GM12878 (cell line): ENCODE measurements around the gene WWOX. TPM values are rescaled to one million over a fixed set of nuclear protein-coding genes. Genes with fewer than 3 reads are reported as not detected.

Experiments used
- ATAC-seq: fragments of 200-7000 bp; cut with Tn5 transposase; 3 replicates; pipeline ENCODE4 v1.9.1; 2020; ENCODE audit warnings: mild to moderate bottlenecking, moderate library complexity
- BruUV-seq: library from RNA; stranded (reverse); fragments of 400-500 nt; replicated peaks from 2 replicates; lab custom pipeline; 2021; lab: Mats Ljungman, UMichigan
- CTCF ChIA-PET: fragments of 300-600 bp; sonication (Branson Sonifier 250); formaldehyde crosslinking; extraction: SDS; loops from one replicate; lab custom pipeline; 2021; ENCODE audit warnings: inconsistent platforms; lab: Yijun Ruan, JAX
- POLR2A ChIA-PET: fragments of 350-600 bp; formaldehyde crosslinking; extraction: SDS; loops from one replicate; lab custom pipeline; 2021; ENCODE audit warnings: inconsistent platforms; lab: Charles Lee
- RAD21 ChIA-PET: fragments of 300-600 bp; sonication (Branson Sonifier 250); formaldehyde crosslinking; loops from one replicate; lab custom pipeline; 2023; ENCODE audit warnings: antibody characterized with exemption; ENCODE audit not compliant: unreplicated experiment; lab: Charles Lee
- SMC1A ChIA-PET: fragments of 300-600 bp; sonication (Branson Sonifier 250); formaldehyde crosslinking; loops from one replicate; lab custom pipeline; 2023; ENCODE audit not compliant: unreplicated experiment, uncharacterized antibody; lab: Charles Lee
- DNase-seq: peaks from one replicate; pipeline ENCODE4 v3.0.0-alpha.2; 2011; ENCODE audit warnings: low read depth, low spot score
- FAIRE-seq: peaks from 3 replicates; lab custom pipeline; 2011; peaks lifted over from hg19 to GRCh38; lab: Jason Lieb, UNC
- H2AFZ ChIP-seq: 2 replicates; pipeline ENCODE4 v1.6.0; 2011; ENCODE audit warnings: low read depth, low read length, control low read depth; ENCODE audit not compliant: control insufficient read depth
- H3K27ac ChIP-seq: 2 replicates; pipeline ENCODE4 v1.5.1; 2011; ENCODE audit warnings: control low read depth; ENCODE audit not compliant: control insufficient read depth, insufficient read depth
- H3K27me3 ChIP-seq, 2 experiments: replicated peaks in 1 of 2; 2 replicates each; pipeline versions ENCODE4 v1.6.0 to v1.6.1; 2011; ENCODE audit warnings: low read length in 1 of 2; ENCODE audit not compliant: control insufficient read depth in 2 of 2, insufficient read depth in 2 of 2
- H3K36me3 ChIP-seq, 2 experiments: 2 replicates each; pipeline ENCODE4 v1.5.1; 2011; ENCODE audit warnings: low read length in 1 of 2; ENCODE audit not compliant: control insufficient read depth in 2 of 2, insufficient read depth in 2 of 2
- H3K4me1 ChIP-seq: 2 replicates; pipeline ENCODE4 v1.6.1; 2011; ENCODE audit warnings: mild to moderate bottlenecking, low read length, moderate library complexity, mixed read lengths; ENCODE audit not compliant: control insufficient read depth, insufficient read depth
- H3K4me2 ChIP-seq: 2 replicates; pipeline ENCODE4 v1.6.0; 2011; ENCODE audit warnings: control low read depth; ENCODE audit not compliant: control insufficient read depth, insufficient read depth
- H3K4me3 ChIP-seq: fragments of 200-600 bp; sonication (generic); 2 replicates; pipeline ENCODE4 v1.5.1; 2016
- H3K79me2 ChIP-seq: 2 replicates; pipeline ENCODE4 v1.6.0; 2011; ENCODE audit warnings: low read length; ENCODE audit not compliant: control insufficient read depth, insufficient read depth
- H3K9ac ChIP-seq: 2 replicates; pipeline ENCODE4 v1.8.0; 2011; ENCODE audit warnings: low read length, control low read depth, mixed read lengths; ENCODE audit not compliant: control insufficient read depth, insufficient read depth
- H3K9me3 ChIP-seq: replicated peaks from 3 replicates; pipeline ENCODE4 v1.5.1; 2011; ENCODE audit warnings: mild to moderate bottlenecking, low read length; ENCODE audit not compliant: control insufficient read depth, insufficient read depth
- H4K20me1 ChIP-seq: 2 replicates; pipeline ENCODE4 v1.6.0; 2011; ENCODE audit not compliant: control insufficient read depth, insufficient read depth
- ATF7 ChIP-seq: fragments of 450-650 bp; IDR thresholded peaks from 2 replicates; pipeline ENCODE4 v1.6.1; 2016; ENCODE audit warnings: low read depth, mild to moderate bottlenecking
- BACH1 ChIP-seq: fragments of 450-650 bp; IDR thresholded peaks from 2 replicates; pipeline ENCODE4 v1.6.1; 2017; ENCODE audit warnings: mild to moderate bottlenecking, borderline replicate concordance
- BRCA1 ChIP-seq: IDR thresholded peaks from 2 replicates; pipeline ENCODE4 v1.6.1; 2011; ENCODE audit warnings: low read depth, low read length, improper control_type of control experiment
- CEBPB ChIP-seq, 2 experiments: fragments of 150-350 bp in 1 of 2; IDR thresholded peaks; 2 replicates each; pipeline ENCODE4 v1.6.1; 2012 to 2014; ENCODE audit warnings: low read depth in 2 of 2, low read length in 2 of 2, borderline replicate concordance in 1 of 2, inconsistent platforms in 1 of 2
- CTCF ChIP-seq, 3 experiments: IDR thresholded peaks in 2 of 3; conservative IDR thresholded peaks in 1 of 3; 2 replicates each; pipeline ENCODE4 v1.5.1; 2011; ENCODE audit warnings: low read depth in 3 of 3, low read length in 3 of 3, mild to moderate bottlenecking in 3 of 3, control low read depth in 2 of 3, moderate library complexity in 2 of 3, inconsistent platforms in 1 of 3, mixed read lengths in 1 of 3; ENCODE audit not compliant: control insufficient read depth in 2 of 3, insufficient read depth in 1 of 3; ENCODE audit errors: extremely low read depth in 1 of 3
- EED ChIP-seq: sonication (generic); IDR thresholded peaks from 2 replicates; pipeline ENCODE4 v1.6.1; 2016; ENCODE audit warnings: antibody characterized with exemption, low read depth
- JUND ChIP-seq: IDR thresholded peaks from 2 replicates; pipeline ENCODE4 v1.6.1; 2012; ENCODE audit warnings: low read depth, mild to moderate bottlenecking, low read length, improper control_type of control experiment, moderate library complexity
- MLLT1 ChIP-seq: fragments of 450-650 bp; IDR thresholded peaks from 2 replicates; pipeline ENCODE4 v1.6.1; 2016; ENCODE audit warnings: mild to moderate bottlenecking
- MXI1 ChIP-seq: fragments of 150-350 bp; IDR thresholded peaks from 2 replicates; pipeline ENCODE4 v1.6.1; 2011; ENCODE audit warnings: low read depth, mild to moderate bottlenecking, inconsistent platforms, low read length, improper control_type of control experiment
- MYB ChIP-seq: fragments of 150-350 bp; IDR thresholded peaks from 2 replicates; pipeline ENCODE4 v1.6.1; 2014; ENCODE audit warnings: mild to moderate bottlenecking, low read depth, low read length, borderline replicate concordance
- NKRF ChIP-seq: fragments of 450-650 bp; conservative IDR thresholded peaks from 2 replicates; pipeline ENCODE4 v1.6.1; 2017; ENCODE audit warnings: mild to moderate bottlenecking, moderate library complexity
- NR2F1 ChIP-seq: fragments of 450-650 bp; conservative IDR thresholded peaks from 2 replicates; pipeline ENCODE4 v1.6.1; 2017; ENCODE audit warnings: mild to moderate bottlenecking
- SREBF2 ChIP-seq: IDR thresholded peaks from 2 replicates; pipeline ENCODE4 v1.6.1; 2012; ENCODE audit warnings: mild to moderate bottlenecking, low read length
- STAT1 ChIP-seq: fragments of 450-650 bp; conservative IDR thresholded peaks from 2 replicates; pipeline ENCODE4 v1.6.1; 2014; ENCODE audit warnings: antibody characterized with exemption, mild to moderate bottlenecking
- SUPT20H ChIP-seq: IDR thresholded peaks from 2 replicates; pipeline ENCODE4 v1.6.1; 2011; ENCODE audit warnings: low read depth, mild to moderate bottlenecking, low read length, moderate library complexity, borderline replicate concordance; ENCODE audit not compliant: control insufficient read depth
- TARDBP ChIP-seq: IDR thresholded peaks from 2 replicates; pipeline ENCODE4 v1.6.1; 2016; ENCODE audit warnings: borderline replicate concordance
- TCF7 ChIP-seq: IDR thresholded peaks from 2 replicates; pipeline ENCODE4 v1.6.1; 2014; ENCODE audit warnings: antibody characterized with exemption, borderline replicate concordance
- YBX1 ChIP-seq: fragments of 450-650 bp; IDR thresholded peaks from 2 replicates; pipeline ENCODE4 v1.6.1; 2016; ENCODE audit warnings: antibody characterized with exemption
- ZNF207 ChIP-seq: fragments of 450-650 bp; IDR thresholded peaks from 2 replicates; pipeline ENCODE4 v1.6.1; 2014; ENCODE audit warnings: antibody characterized with exemption, mild to moderate bottlenecking, borderline replicate concordance
- WGBS: methylation state at CpG from one replicate; pipeline ENCODE4 v1.1.6; 2016; ENCODE audit warnings: low lambda C conversion rate; ENCODE audit not compliant: insufficient replicate concordance, insufficient coverage; ENCODE audit errors: missing lambda C conversion rate; 5-methylcytosine and 5-hydroxymethylcytosine counted together
- in situ Hi-C: fragments of 300-500 bp; cut with MboI; formaldehyde crosslinking; loops from 9 replicates; pipeline ENCODE4 v1.14.3; 2018; ENCODE audit warnings: mixed read lengths
- intact Hi-C: fragments of 100-400 bp; cut with micrococcal nuclease; formaldehyde crosslinking; loops from one replicate; pipeline ENCODE4 v1.14.2; 2022; ENCODE audit not compliant: unreplicated experiment
- polyA plus RNA-seq, 11 experiments: library from polyadenylated mRNA; depleted of rRNA in 4 of 11; unstranded in 6 of 11; stranded (reverse) in 5 of 11; fragments of >200 nt; fragmentation: Nextera tagmentation in 4 of 11; fragmentation: Illumina TruSeq in 1 of 11; extraction: Ambion mirVana in 4 of 11; extraction: Trizol in 1 of 11; gene quantifications; 1 replicate in 1 of 11; 2 replicates in 10 of 11; pipeline versions ENCODE4 v1.2.1 to v1.2.3, GENCODE V29; 2011 to 2016; ENCODE audit warnings: inconsistent platforms in 2 of 11, missing spikeins in 2 of 11, low read depth in 1 of 11
- total RNA-seq, 4 experiments: library from RNA; depleted of rRNA in 3 of 4; stranded (reverse); fragments of >200 nt in 3 of 4; fragmentation: Illumina TruSeq in 1 of 4; extraction: Trizol in 1 of 4; gene quantifications; 2 replicates each; pipeline versions ENCODE4 v1.2.1 to v1.2.3, GENCODE V29; 2013 to 2021

WWOX gene
- total and polyA plus RNA-seq, 10 of the 15 experiments (the other 5 are each of a cell fraction or from before 2014, with no cell fraction given): 2.8 to 24.4 (median 17.8) TPM

GRCh38 chr16:79127766-79128165 is 1028.3 kb downstream of the WWOX start (continued):
- TF ChIP-seq CTCF (IDR thresholded peaks at IDR 0.05 in 2 of 3, conservative IDR thresholded peaks at IDR 0.05 in 1 of 3; ENCODE audit: control insufficient read depth in 2 of 3, extremely low read depth in 1 of 3, insufficient read depth in 1 of 3, low read depth in 3 of 3, low read length in 3 of 3): no peak

- intact Hi-C loops (no loop called here), in situ Hi-C loops (no loop called here)
- no peaks in the 10 kb centered on the region for H4K20me1 ChIP-seq
- H2AFZ ChIP-seq: no peak overlapping the region
- no peaks in the 10 kb centered on the region; the same call in 2 of the 3 replicates for H3K9me3 ChIP-seq
- H3K4me2 ChIP-seq: no peak overlapping the region
- ChIA-PET SMC1A (no interaction called here), POLR2A (no interaction called here), CTCF (no interaction called here), RAD21 (no interaction called here)
- H3K9ac ChIP-seq: no peak overlapping the region
- no TSS peak for BruUV-seq
- no peak for ATAC-seq
- no peaks in the 10 kb centered on the region for H3K79me2 ChIP-seq
- H3K4me3 ChIP-seq: no peak overlapping the region
- no peak for DNase-seq
- no peak for FAIRE-seq
- H3K27ac ChIP-seq: no peak overlapping the region
- no peaks in the 10 kb centered on the region for H3K27me3 ChIP-seq
- H3K36me3 ChIP-seq: no peaks in the 10 kb centered on the region
- 43% methylated on average over 5 of the region's 5 CpGs for WGBS
- H3K4me1 ChIP-seq: no peaks in the 10 kb centered on the region
- TF ChIP-seq STAT1: no peak
- TF ChIP-seq ZNF207: no peak
- TF ChIP-seq EED: no peak
- no peak for TF ChIP-seq SREBF2
- no peak for TF ChIP-seq JUND
- no peak for TF ChIP-seq MXI1
- no peak for TF ChIP-seq BRCA1
- no peak for TF ChIP-seq ATF7
- TF ChIP-seq BACH1: no peak
- TF ChIP-seq NR2F1: no peak
- no peak for TF ChIP-seq SUPT20H
- TF ChIP-seq MLLT1: no peak
- no peak for TF ChIP-seq TARDBP
- TF ChIP-seq YBX1: no peak
- TF ChIP-seq NKRF: no peak
- no peak for TF ChIP-seq CEBPB (IDR thresholded peaks at IDR 0.05; ENCODE audit: borderline replicate concordance in 1 of 2, low read depth in 2 of 2, low read length in 2 of 2)
- TF ChIP-seq TCF7: no peak
- TF ChIP-seq MYB: no peak
Measured at GRCh38 chr16:79128706-79129105, 1029.3 kb downstream of the WWOX start.
